Activated CD8-positive, alpha-beta T cell treated with anti-CD3 and anti-CD28 coated beads for 36 hours (primary cell): ENCODE results near the gene KDM3B. TPM values are rescaled to one million over a fixed set of nuclear protein-coding genes. Genes with fewer than 3 reads are reported as not detected.
A peak's percentile ranks its signal among the peaks of the same experiment; 100 is the strongest.

ENCODE experiments used
- ATAC-seq: fragments of 200-7000 bp; cut with Tn5 transposase; one replicate; pipeline ENCODE4 v1.10.0; 2021; ENCODE audit warnings: mild to moderate bottlenecking, moderate library complexity
- CTCF ChIA-PET: fragments of 350-600 bp; sonication (Branson Sonifier 250); formaldehyde crosslinking; loops from one replicate; lab custom pipeline; 2021; ENCODE audit warnings: antibody characterized with exemption; lab: Charles Lee
- POLR2A ChIA-PET: fragments of 350-600 bp; sonication (Branson Sonifier 250); formaldehyde crosslinking; loops from one replicate; lab custom pipeline; 2021; ENCODE audit warnings: antibody characterized with exemption; lab: Charles Lee
- DNase-seq: peaks from one replicate; pipeline ENCODE4 v3.0.0-alpha.2; 2020
- H3K27ac Mint-ChIP-seq: one replicate; pipeline ENCODE4 v1.8.0; 2021; ENCODE audit warnings: mild to moderate bottlenecking, mixed read lengths
- H3K27me3 Mint-ChIP-seq: one replicate; pipeline ENCODE4 v1.8.0; 2021; ENCODE audit warnings: mixed read lengths
- H3K36me3 Mint-ChIP-seq: one replicate; pipeline ENCODE4 v1.8.0; 2021; ENCODE audit warnings: low read depth, mixed read lengths
- H3K4me1 Mint-ChIP-seq: one replicate; pipeline ENCODE4 v1.8.0; 2021; ENCODE audit warnings: low read depth, mixed read lengths
- H3K4me3 Mint-ChIP-seq: one replicate; pipeline ENCODE4 v1.8.0; 2021; ENCODE audit warnings: mild to moderate bottlenecking, moderate library complexity, mixed read lengths
- H3K9me3 Mint-ChIP-seq: one replicate; pipeline ENCODE4 v1.8.0; 2021; ENCODE audit warnings: mixed read lengths
- CTCF ChIP-seq: fragments of 200-600 bp; IDR thresholded peaks from one replicate; pipeline ENCODE4 v1.8.0; 2022; ENCODE audit warnings: antibody characterized with exemption, mild to moderate bottlenecking
- intact Hi-C: fragments of 100-400 bp; cut with micrococcal nuclease; formaldehyde crosslinking; loops from one replicate; pipeline ENCODE4 v1.10.0; 2022
- total RNA-seq, 2 experiments: library from RNA; stranded (reverse); gene quantifications; one replicate each; pipeline ENCODE4 v1.2.3, GENCODE V29; 2021

KDM3B gene
- total RNA-seq, 2 experiments from 2014 or later = 41.6 to 41.9 TPM

- intact Hi-C loops = loop anchor here (2.0 kb wide), 1 partner anchor 79 kb away; the partner anchor contains the start of gene ETF1
- no peaks in the 10 kb centered on the region for H3K9me3 Mint-ChIP-seq
- H3K27me3 Mint-ChIP-seq = no peaks in the 10 kb centered on the region
- peaks cover 28% of the 10 kb centered on the region for H3K36me3 Mint-ChIP-seq
- peak; percentile 94 for DNase-seq
- H3K27ac Mint-ChIP-seq = peak overlapping the region; percentile 97
- ATAC-seq = peak; percentile 57
- ChIA-PET CTCF (interaction anchor here (0.7 to 7.1 kb wide), 12 partner anchors 9 to 110 kb away, joined by 3 to 44 read pairs (median 4); partner anchors contain the start of gene ETF1), POLR2A (interaction anchor here (0.5 to 3.4 kb wide), 7 partner anchors 10 to 568 kb away, joined by 3 to 40 read pairs (median 5); partner anchors contain the start of genes ETF1 and HSPA9)
- H3K4me3 Mint-ChIP-seq = peak overlapping the region; percentile 82
- peak; percentile 94 for TF ChIP-seq CTCF
- H3K4me1 Mint-ChIP-seq = peaks cover 53% of the 10 kb centered on the region
Measured at GRCh38 chr5:138464008-138464387, 111.5 kb downstream of the KDM3B start.

GRCh38 chr5:138464388-138465260, 112.1 kb downstream of the KDM3B start:
- peaks cover 28% of the 10 kb centered on the region for H3K36me3 Mint-ChIP-seq
- H3K27me3 Mint-ChIP-seq = no peaks in the 10 kb centered on the region
- peak; percentile 77 for ATAC-seq
- peaks cover 47% of the 10 kb centered on the region for H3K4me1 Mint-ChIP-seq
- ChIA-PET CTCF (interaction anchor here (0.7 to 7.1 kb wide), 15 partner anchors 9 to 130 kb away, joined by 3 to 44 read pairs (median 4); partner anchors contain the start of genes ETF1, HSPA9 and KDM3B), POLR2A (interaction anchor here (0.5 to 3.4 kb wide), 21 partner anchors 10 to 568 kb away, joined by 3 to 40 read pairs (median 5); partner anchors contain the start of genes BRD8, ETF1, HSPA9 and KDM3B)
- peak overlapping the region; percentile 97 for H3K27ac Mint-ChIP-seq
- no peaks in the 10 kb centered on the region for H3K9me3 Mint-ChIP-seq
- intact Hi-C loops = loop anchor here (2.0 to 5.0 kb wide), 2 partner anchors 38 to 78 kb away; partner anchors contain the start of gene ETF1
- H3K4me3 Mint-ChIP-seq = peak overlapping the region; percentile 82
- TF ChIP-seq CTCF = peak; percentile 62
- DNase-seq = peak; percentile 98

- ChIA-PET POLR2A (interaction anchor here (0.8 to 3.4 kb wide), 25 partner anchors 11 to 432 kb away, joined by 3 to 40 read pairs (median 4); partner anchors contain the start of genes BRD8, ETF1, HSPA9 and KDM3B), CTCF (interaction anchor here (1.0 to 7.1 kb wide), 14 partner anchors 8 to 131 kb away, joined by 3 to 44 read pairs (median 4); partner anchors contain the start of genes ETF1, HSPA9 and KDM3B)
- H3K27me3 Mint-ChIP-seq = no peaks in the 10 kb centered on the region
- intact Hi-C loops = loop anchor here (2.0 to 5.0 kb wide), 2 partner anchors 37 to 77 kb away; partner anchors contain the start of gene ETF1
- TF ChIP-seq CTCF = no peak
- peaks cover 39% of the 10 kb centered on the region for H3K4me1 Mint-ChIP-seq
- H3K4me3 Mint-ChIP-seq = peak within 1 kb of the TSS; percentile 82
- H3K9me3 Mint-ChIP-seq = no peaks in the 10 kb centered on the region
- H3K27ac Mint-ChIP-seq = peak within 1 kb of the TSS; percentile 97
- ATAC-seq (peak; percentile 63), DNase-seq (peak; percentile 97)
- H3K36me3 Mint-ChIP-seq = peaks cover 28% of the 10 kb centered on the region
Measured at GRCh38 chr5:138465261-138466124, 113.0 kb downstream of the KDM3B start, which contains the start of gene EGR1. Gene EGR1 (plus strand): TSS chr5:138465479. CDS start chr5:138465762, 283 bp downstream.

- no peak for TF ChIP-seq CTCF
- Mint-ChIP-seq H3K4me3 (peak overlapping the region; percentile 82), H3K27me3 (no peaks in the 10 kb centered on the region), H3K36me3 (peaks cover 28% of the 10 kb centered on the region), H3K27ac (peak overlapping the region; percentile 63), H3K9me3 (no peaks in the 10 kb centered on the region), H3K4me1 (peaks cover 30% of the 10 kb centered on the region)
- ATAC-seq (no peak), DNase-seq (peak; percentile 37)
- ChIA-PET CTCF (interaction anchor here (1.2 to 7.1 kb wide), 6 partner anchors 9 to 116 kb away, joined by 3 to 44 read pairs (median 10); no protein-coding TSS in a partner anchor), POLR2A (interaction anchor here (0.9 to 3.4 kb wide), 16 partner anchors 10 to 432 kb away, joined by 3 to 40 read pairs (median 4); partner anchors contain the start of genes ETF1 and HSPA9)
- intact Hi-C loops = loop anchor here (5.0 kb wide), 1 partner anchor 36 kb away; no protein-coding TSS in a partner anchor
Measured at GRCh38 chr5:138466125-138466899, 113.8 kb downstream of the KDM3B start.
